Measurements from ENCODE around the gene CTIF. TPM values are rescaled to one million over a fixed set of nuclear protein-coding genes. Genes with fewer than 3 reads are reported as not detected.
A peak's percentile ranks its signal among the peaks of the same experiment; 100 is the strongest.

The CTIF gene
- polyA plus RNA-seq, 4 donors = 14.6 to 30.7 (median 22.6) TPM

DNA sequence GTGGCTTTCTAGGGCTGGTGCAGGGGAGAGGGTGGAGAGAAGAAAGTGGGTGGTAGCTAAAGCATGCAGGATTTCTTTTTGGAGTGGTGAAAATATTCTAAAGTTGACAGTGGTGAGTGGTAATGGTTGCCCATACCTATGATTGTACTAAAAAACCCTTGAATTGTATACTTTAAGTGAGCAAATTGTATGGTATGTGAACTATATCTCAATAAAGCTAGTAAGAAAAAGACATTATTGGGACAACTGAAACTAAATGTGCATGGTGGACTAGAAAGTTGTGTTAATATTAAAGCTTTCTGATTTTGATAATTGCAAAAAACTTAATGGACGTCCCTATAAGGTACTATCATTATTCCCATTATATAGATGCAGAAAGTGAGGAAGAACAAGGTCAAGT, 361.6 kb downstream of the CTIF start:
- DNase-seq (ENCODE audit: low read depth in 4 of 4, low spot score in 3 of 4) = no peak

DNA sequence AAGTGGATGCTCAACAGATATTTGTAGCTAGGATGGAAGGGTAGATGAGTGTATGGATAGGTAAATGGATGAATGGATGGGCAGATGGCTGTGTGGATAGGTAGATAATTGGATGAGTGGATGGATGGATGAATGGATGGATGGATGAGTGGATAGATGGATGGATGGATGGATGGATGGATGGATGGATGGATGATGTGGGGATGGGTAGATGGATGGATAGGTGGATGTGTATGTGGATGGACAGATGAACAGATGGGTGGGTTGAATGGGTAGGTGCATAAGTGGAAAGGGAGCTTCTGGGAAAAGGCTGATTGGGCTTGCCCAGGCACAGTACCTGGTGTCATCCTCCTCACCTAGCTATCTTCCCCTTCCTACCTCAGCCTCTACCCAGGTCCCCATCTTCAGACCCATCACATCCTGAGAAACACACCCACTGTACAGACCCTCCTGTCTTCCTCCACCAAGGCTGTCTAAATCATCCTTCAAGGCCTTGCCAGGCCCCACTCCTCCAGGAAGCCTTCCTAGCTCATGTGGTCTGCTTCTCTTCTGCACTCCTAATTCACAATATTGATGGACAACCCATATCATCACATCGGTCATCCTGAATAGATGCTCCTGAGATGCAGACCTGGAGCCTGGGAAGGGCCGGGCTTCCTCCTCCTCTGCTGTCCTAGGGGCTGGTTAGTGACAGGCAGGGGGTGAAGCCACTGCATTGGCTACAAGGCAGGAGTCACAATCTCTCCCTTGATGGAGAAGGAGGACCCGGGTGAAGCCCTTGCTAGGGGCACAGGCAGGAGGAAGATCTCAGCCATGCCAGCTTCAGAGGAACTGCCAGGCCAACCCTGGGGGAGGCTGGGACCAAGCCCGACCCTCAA, 362.6 kb downstream of the CTIF start:
- no peak for DNase-seq (ENCODE audit: low read depth in 4 of 4, low spot score in 3 of 4)

- DNase-seq (ENCODE audit: low read depth in 4 of 4, low spot score in 3 of 4) = peak in 3 of 4 donors; percentile 77 to 83 (median 80)
These were observed 363.4 kb downstream of the CTIF start for GRCh38 chr18:48902023-48902855.

DNA sequence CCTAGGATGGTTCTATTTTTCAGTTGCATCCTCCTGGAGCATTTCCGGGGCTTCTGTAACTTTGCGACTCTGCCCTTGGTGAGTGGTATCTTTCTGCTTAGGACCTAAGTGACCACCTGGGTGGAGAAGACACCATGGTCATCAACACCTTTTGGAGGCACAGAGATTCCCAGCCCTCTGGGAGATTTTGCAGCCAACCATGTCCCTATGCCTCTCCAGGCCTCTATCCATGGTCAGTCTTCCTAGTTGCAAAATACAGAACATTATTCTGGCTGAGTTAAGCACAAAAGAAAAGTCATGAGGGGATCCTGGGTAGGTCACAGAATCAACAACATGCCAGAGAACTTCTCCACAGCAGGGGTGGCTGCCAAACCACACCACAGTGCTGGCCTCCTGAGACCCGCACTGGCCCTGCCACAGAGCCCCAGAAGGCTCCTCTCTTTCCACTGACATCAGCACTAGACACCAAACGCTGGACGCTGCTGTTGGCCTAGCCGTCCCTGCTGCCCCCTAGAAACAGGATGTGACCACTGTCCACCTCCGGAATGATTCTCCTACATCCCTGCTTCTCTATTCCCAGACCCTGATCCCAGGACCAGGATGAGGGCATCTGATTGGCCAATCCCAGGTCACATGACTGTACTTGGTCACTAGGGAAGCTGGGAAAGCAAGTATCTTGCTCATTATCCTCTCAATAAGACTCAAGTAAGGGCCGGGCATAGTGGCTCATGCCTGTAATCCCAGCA, 364.2 kb downstream of the CTIF start:
- DNase-seq (ENCODE audit: low read depth in 4 of 4, low spot score in 3 of 4) = no peak

DNA sequence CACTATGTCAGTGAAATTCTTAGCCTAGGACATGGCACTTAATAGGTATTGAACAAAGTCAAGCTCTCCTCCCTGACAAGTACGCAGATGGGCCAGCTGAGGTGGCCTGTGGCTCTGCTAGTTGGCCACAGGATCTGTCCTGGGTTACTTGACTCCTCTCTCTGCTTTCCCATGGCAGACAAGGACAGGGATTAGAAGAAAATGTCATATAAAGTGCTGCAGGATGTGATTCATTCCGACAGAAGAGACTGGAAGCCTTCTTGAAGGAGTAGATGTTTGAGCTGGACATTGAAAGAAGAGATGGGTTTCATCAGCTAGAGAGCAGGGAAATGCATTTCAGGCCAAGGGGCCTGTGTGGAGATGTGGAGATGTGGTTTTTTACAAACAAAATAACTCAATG, 365.3 kb downstream of the CTIF start:
- no peak for DNase-seq (ENCODE audit: low read depth in 4 of 4, low spot score in 3 of 4)

GRCh38 chr18:48904847-48905394, 366.1 kb downstream of the CTIF start:
- no peak for DNase-seq (ENCODE audit: low read depth in 4 of 4, low spot score in 3 of 4)

GRCh38 chr18:48905513-48905912, 366.7 kb downstream of the CTIF start:
- no peak for DNase-seq (ENCODE audit: low read depth in 4 of 4, low spot score in 3 of 4)

GRCh38 chr18:48908916-48909315, 370.1 kb downstream of the CTIF start:
- DNase-seq (ENCODE audit: low read depth in 4 of 4, low spot score in 3 of 4) = no peak

GRCh38 chr18:48909721-48910120, 370.9 kb downstream of the CTIF start:
- DNase-seq (ENCODE audit: low read depth in 4 of 4, low spot score in 3 of 4) = no peak

- no peak for DNase-seq (ENCODE audit: low read depth in 4 of 4, low spot score in 3 of 4)
These were observed 372.2 kb downstream of the CTIF start for GRCh38 chr18:48910972-48911545.

Other genes starting within 250 kb of the CTIF start
- gene ZBTB7C, start 129.6 kb upstream of the CTIF start, polyA plus RNA-seq (ENCODE audit: insufficient read length in 4 of 4) = 10 to 100 TPM; 13.1 to 41.1 (median 17.4) TPM

All from left renal pelvis (tissue), 4 donors.